GM19043 (cell line): ENCODE data around the gene EIF3B.
"Not testable (repeated sequence)": the region's sequence is repeated elsewhere in the genome, so short reads cannot be mapped to it uniquely, and the experiment has no call there.

ENCODE experiments used
- ATAC-seq: cut with Tn5 transposase; IDR thresholded peaks from one replicate; pipeline ENCODE4 v1.9.1; 2021; ENCODE audit warnings: low read depth; ENCODE audit not compliant: unreplicated experiment

EIF3B gene

GRCh38 chr7:2354186-2354938 lies at the start of gene EIF3B:
Gene EIF3B (plus strand): TSS chr7:2354827. CDS start chr7:2354922, 95 bp downstream.
- ATAC-seq: peak; percentile 80

- not testable (repeated sequence) for ATAC-seq
Observed at GRCh38 chr7:2305258-2305657, 49.4 kb upstream of the EIF3B start.

GRCh38 chr7:2306688-2307087 lies 47.9 kb upstream of the EIF3B start:
- no peak for ATAC-seq

GRCh38 chr7:2307690-2308107 lies 46.9 kb upstream of the EIF3B start:
- peak; percentile 48 for ATAC-seq

GRCh38 chr7:2309889-2310331 lies 44.7 kb upstream of the EIF3B start:
- no peak for ATAC-seq

GRCh38 chr7:2312267-2312929 lies 42.2 kb upstream of the EIF3B start:
- no peak for ATAC-seq

DNA sequence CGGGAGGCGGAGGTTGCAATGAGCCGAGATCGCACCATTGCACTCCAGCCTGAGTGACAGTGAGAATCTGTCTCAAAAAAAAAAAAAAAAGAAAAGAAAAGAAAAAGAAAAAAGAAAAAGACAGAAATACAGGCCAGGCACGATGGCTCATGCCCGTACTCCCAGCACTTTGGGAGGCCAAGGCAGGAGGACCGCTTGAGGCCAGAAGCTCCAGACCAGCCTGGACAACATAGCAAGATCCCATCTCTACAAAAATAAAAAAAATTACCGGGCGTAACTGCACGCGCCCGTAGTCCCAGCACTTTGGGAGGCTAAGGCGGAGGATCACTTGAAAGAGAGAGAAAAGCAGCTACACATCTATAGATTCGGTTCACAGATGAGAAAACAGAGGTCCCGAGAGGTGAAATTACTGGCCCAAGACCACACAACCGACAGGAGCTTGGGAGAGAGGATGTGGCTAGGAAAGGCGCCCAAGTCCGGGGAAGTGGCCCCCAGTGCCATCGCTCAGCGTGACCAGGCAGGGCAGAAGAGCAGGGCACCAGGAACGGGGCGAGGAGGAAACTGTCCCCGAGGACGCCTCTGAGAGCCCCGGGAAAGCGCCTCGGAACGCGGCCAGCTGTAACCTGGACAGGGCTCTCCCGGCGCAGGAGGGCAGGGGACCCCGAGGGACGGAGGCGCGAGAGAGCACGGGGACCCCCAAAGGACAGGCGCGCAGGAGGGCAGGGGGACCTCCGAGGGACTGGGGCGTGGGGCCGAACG lies 41.0 kb upstream of the EIF3B start:
- ATAC-seq: peak; percentile 21

DNA sequence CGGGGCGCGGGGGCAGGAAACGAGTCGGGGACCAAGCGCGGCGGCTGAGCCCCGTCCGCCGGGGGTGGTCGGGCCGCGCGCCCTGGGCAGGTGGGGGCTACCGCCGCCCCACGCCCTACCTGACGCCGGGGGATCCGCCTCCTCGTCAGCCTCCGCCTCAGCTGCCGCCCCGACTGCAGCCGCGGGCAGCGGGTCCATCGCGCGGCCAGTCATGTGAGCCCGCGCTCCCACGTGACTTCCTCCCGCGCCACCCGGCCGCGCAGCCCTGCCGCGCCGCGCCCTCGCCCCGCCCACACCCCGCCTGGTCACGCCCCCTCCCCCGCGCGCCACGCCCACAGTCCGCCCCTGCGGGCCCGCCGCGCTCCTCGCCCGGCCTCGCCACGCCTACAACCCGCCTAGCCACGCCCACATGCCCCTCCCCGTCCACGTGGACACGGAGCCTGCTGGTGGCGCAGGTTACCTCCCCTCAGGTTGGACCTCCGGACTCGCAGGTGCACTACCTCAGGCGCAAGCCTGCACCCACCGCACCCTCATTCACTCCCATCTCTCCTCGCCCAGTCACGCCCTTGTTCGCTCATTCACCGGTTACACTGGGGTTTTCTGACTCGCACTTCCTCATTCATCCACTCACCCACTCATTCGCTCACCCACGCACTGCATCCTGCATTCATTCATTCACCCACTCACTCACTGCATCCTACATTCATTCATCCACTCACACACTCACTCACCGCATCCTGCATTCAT lies 40.2 kb upstream of the EIF3B start, which contains the start of gene SNX8:
SNX8 (minus strand) TSS at position 233 of the 747 bp plus-strand sequence; CDS start at position 213, 20 bp downstream.
- peak; percentile 58 for ATAC-seq

- not testable (repeated sequence) for ATAC-seq
Observed at GRCh38 chr7:2314956-2315530, 39.6 kb upstream of the EIF3B start.

DNA sequence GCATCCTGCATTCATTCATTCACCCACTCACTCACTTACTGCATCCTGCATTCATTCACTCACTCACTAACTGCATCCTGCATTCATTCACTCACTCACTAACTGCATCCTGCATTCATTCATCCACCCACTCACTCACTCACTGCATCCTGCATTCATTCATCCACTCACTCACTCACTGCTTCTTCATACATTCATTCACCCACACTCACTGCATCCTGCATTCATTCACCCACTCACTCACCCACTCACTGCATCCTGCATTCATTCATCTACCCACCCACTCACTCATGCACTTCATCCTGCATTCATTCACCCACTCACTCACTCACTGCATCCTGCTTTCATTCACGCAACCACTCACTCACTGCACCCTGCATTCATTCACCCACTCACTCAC lies 38.8 kb upstream of the EIF3B start:
- no peak for ATAC-seq

- no peak for ATAC-seq
Observed at GRCh38 chr7:2316578-2316977, 38.0 kb upstream of the EIF3B start.

GRCh38 chr7:2317556-2318293 lies 36.9 kb upstream of the EIF3B start:
- no peak for ATAC-seq

GRCh38 chr7:2321020-2321419 lies 33.6 kb upstream of the EIF3B start:
- ATAC-seq: no peak

DNA sequence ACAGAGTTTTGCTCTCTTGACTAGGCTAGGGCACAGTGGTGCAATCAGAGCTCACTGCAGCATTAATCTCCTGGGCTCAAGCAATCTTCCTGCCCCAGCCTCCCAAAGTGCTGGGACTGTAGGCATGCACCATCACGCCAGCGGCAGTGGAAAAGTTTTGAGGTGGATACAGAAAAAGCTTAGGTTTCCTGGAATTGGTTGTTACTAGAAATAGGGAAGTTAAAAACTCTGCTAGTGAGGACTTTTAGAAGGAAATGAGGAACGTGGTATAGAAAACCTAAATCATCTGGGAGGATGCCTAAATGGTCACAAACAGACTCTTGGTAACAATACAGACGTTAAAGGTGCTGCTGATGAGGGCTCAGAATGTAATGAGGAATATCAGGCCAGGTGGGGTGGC lies 29.5 kb upstream of the EIF3B start:
- no peak for ATAC-seq

DNA sequence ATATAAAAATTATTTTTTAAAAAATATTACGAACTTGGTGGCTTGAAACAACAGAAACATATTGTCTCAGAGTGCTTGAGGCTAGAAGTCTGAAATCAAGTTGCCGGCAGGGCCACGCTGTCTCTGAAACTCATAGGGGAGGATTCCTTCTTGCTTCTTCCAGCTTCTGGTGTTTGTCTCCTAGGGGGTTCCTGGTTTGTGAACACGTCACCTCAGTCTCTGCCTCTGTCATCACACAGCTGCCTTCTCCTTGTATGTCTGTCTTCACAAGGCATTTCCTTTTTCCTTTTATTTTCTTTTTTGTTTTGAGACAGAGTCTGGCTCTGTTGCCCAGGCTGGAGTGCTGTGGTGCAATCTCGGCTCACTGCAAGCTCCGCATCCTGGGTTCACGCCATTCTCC lies 27.7 kb upstream of the EIF3B start:
- ATAC-seq: no peak

- no peak for ATAC-seq
Observed at GRCh38 chr7:2330493-2330892, 24.1 kb upstream of the EIF3B start.

DNA sequence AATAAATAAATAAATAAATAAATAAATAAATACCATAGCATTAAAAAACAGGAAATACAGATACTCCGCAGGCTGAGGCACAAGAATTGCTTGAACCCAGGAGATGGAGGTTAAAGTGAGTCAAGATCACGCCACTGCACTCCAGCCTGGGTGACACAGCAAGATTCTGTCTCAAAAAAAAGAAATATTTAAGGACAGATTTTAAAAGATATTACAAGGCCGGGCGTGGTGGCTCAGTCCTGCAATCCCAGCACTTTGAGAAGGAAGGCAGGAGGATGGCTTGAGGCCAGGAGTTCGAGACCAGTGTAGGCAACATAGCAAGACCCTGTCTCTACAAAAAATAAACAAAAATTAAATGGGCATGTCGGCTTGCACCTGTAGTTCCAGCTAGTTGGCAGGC lies 22.9 kb upstream of the EIF3B start:
- no peak for ATAC-seq

GRCh38 chr7:2332606-2333231 lies 21.9 kb upstream of the EIF3B start:
- ATAC-seq: not testable (repeated sequence)
